IMR-90 (cell line): ENCODE results near the gene MRPL41. TPM values are rescaled to one million over a fixed set of nuclear protein-coding genes. Genes with fewer than 3 reads are reported as not detected.

Source experiments
- ATAC-seq: fragments of 200-7000 bp; cut with Tn5 transposase; 2 replicates; pipeline ENCODE4 v1.9.1; 2020; ENCODE audit warnings: low read depth, mild to moderate bottlenecking, moderate library complexity
- BruUV-seq: library from RNA; stranded (reverse); fragments of 400-500 nt; replicated peaks from 2 replicates; lab custom pipeline; 2021; lab: Mats Ljungman, UMichigan
- CTCF ChIA-PET: fragments of 300-600 bp; formaldehyde crosslinking; extraction: SDS; loops from one replicate; lab custom pipeline; 2021; ENCODE audit warnings: antibody characterized with exemption; lab: Yijun Ruan, JAX
- POLR2A ChIA-PET: fragments of 300-600 bp; sonication (Branson Sonifier 250); formaldehyde crosslinking; loops from one replicate; lab custom pipeline; 2022; ENCODE audit warnings: antibody characterized with exemption; ENCODE audit not compliant: unreplicated experiment; lab: Charles Lee
- DNase-seq: peaks from one replicate; pipeline ENCODE4 v3.0.0; 2013
- H2AFZ ChIP-seq: replicated peaks from 2 replicates; pipeline ENCODE3; 2013; ENCODE audit warnings: low read length, mild to moderate bottlenecking; ENCODE audit not compliant: poor library complexity
- H2AK5ac ChIP-seq: 2 replicates; pipeline ENCODE4 v1.6.1; 2013; ENCODE audit warnings: low read depth, low read length, inconsistent platforms
- H2AK9ac ChIP-seq: replicated peaks from 2 replicates; pipeline ENCODE3; 2013; ENCODE audit warnings: mild to moderate bottlenecking, low read depth, low read length, moderate library complexity; ENCODE audit not compliant: poor library complexity
- H2BK120ac ChIP-seq: 2 replicates; pipeline ENCODE4 v1.6.1; 2013; ENCODE audit warnings: low read depth, low read length, inconsistent platforms
- H2BK15ac ChIP-seq: 3 replicates; pipeline ENCODE4 v1.6.1; 2013; ENCODE audit warnings: low read depth, low read length, inconsistent platforms
- H2BK20ac ChIP-seq: 2 replicates; pipeline ENCODE4 v1.6.1; 2013; ENCODE audit warnings: low read depth, mild to moderate bottlenecking, inconsistent platforms, low read length, moderate library complexity
- H2BK5ac ChIP-seq: 2 replicates; pipeline ENCODE4 v1.6.1; 2013; ENCODE audit warnings: mild to moderate bottlenecking, low read depth, low read length, inconsistent platforms; ENCODE audit not compliant: poor library complexity, severe bottlenecking
- H3K14ac ChIP-seq: replicated peaks from 2 replicates; pipeline ENCODE4 v1.6.1; 2013; ENCODE audit warnings: low read depth, low read length, inconsistent platforms
- H3K18ac ChIP-seq: 2 replicates; pipeline ENCODE4 v1.6.1; 2013; ENCODE audit warnings: low read depth, low read length, control low read depth
- H3K23ac ChIP-seq: 2 replicates; pipeline ENCODE4 v1.6.1; 2013; ENCODE audit warnings: low read depth, low read length, inconsistent platforms
- H3K27ac ChIP-seq: 2 replicates; pipeline ENCODE4 v1.5.1; 2013; ENCODE audit warnings: mild to moderate bottlenecking, control low read depth, low read length; ENCODE audit not compliant: insufficient read depth
- H3K27me3 ChIP-seq: 2 replicates; pipeline ENCODE4 v1.6.1; 2013; ENCODE audit warnings: low read length; ENCODE audit not compliant: control insufficient read depth, insufficient read depth
- H3K36me3 ChIP-seq: 2 replicates; pipeline ENCODE4 v1.6.1; 2013; ENCODE audit warnings: low read length, mixed read lengths; ENCODE audit not compliant: control insufficient read depth, insufficient read depth
- H3K4ac ChIP-seq: 2 replicates; pipeline ENCODE4 v1.6.1; 2013; ENCODE audit warnings: low read depth, low read length, inconsistent platforms
- H3K4me1 ChIP-seq: 2 replicates; pipeline ENCODE4 v1.6.1; 2013; ENCODE audit warnings: low read length, mixed read lengths; ENCODE audit not compliant: control insufficient read depth, insufficient read depth
- H3K4me2 ChIP-seq: 2 replicates; pipeline ENCODE4 v1.6.1; 2013; ENCODE audit warnings: low read depth, mild to moderate bottlenecking, control low read depth, low read length, moderate library complexity
- H3K4me3 ChIP-seq: 2 replicates; pipeline ENCODE4 v1.5.1; 2013; ENCODE audit warnings: low read depth, mild to moderate bottlenecking, control low read depth, low read length, moderate library complexity; ENCODE audit not compliant: insufficient read depth
- H3K56ac ChIP-seq: 2 replicates; pipeline ENCODE4 v1.6.1; 2013; ENCODE audit warnings: low read length, inconsistent platforms; ENCODE audit not compliant: insufficient read depth; ENCODE audit errors: extremely low read depth
- H3K79me1 ChIP-seq, 2 experiments: 2 replicates each; pipeline ENCODE4 v1.6.1; 2013; ENCODE audit warnings: low read length in 2 of 2, inconsistent platforms in 1 of 2, low read depth in 1 of 2
- H3K9ac ChIP-seq: 2 replicates; pipeline ENCODE4 v1.6.1; 2013; ENCODE audit warnings: low read depth, low read length, control low read depth
- H3K9me1 ChIP-seq: 2 replicates; pipeline ENCODE4 v1.6.1; 2013; ENCODE audit warnings: low read length, inconsistent platforms; ENCODE audit not compliant: insufficient read depth
- H3K9me3 ChIP-seq: 2 replicates; pipeline ENCODE4 v1.6.1; 2013; ENCODE audit warnings: low read length; ENCODE audit not compliant: control insufficient read depth, insufficient read depth
- H4K20me1 ChIP-seq: 2 replicates; pipeline ENCODE4 v1.6.1; 2013; ENCODE audit warnings: low read length, inconsistent platforms; ENCODE audit not compliant: insufficient read depth
- H4K5ac ChIP-seq: 2 replicates; pipeline ENCODE4 v1.6.1; 2013; ENCODE audit warnings: mild to moderate bottlenecking, low read depth, low read length, control low read depth
- H4K8ac ChIP-seq, 2 experiments: 2 replicates each; pipeline ENCODE4 v1.6.1; 2013; ENCODE audit warnings: low read depth in 2 of 2, low read length in 2 of 2, control low read depth in 1 of 2, inconsistent platforms in 1 of 2
- H4K91ac ChIP-seq: 2 replicates; pipeline ENCODE4 v1.6.1; 2013; ENCODE audit warnings: low read depth, low read length, inconsistent platforms; ENCODE audit not compliant: insufficient read depth
- FOS ChIP-seq: fragments of 150-350 bp; IDR thresholded peaks from 2 replicates; pipeline ENCODE4 v1.6.1; 2016; ENCODE audit warnings: low read depth, low read length
- MAZ ChIP-seq: IDR thresholded peaks from 2 replicates; pipeline ENCODE4 v1.6.1; 2012; ENCODE audit warnings: low read depth, mild to moderate bottlenecking, low read length, improper control_type of control experiment, moderate library complexity, borderline replicate concordance
- MXI1 ChIP-seq: IDR thresholded peaks from 2 replicates; pipeline ENCODE4 v1.6.1; 2012; ENCODE audit warnings: low read depth, mild to moderate bottlenecking, low read length, moderate library complexity, borderline replicate concordance
- RCOR1 ChIP-seq: IDR thresholded peaks from 2 replicates; pipeline ENCODE4 v1.6.1; 2012; ENCODE audit warnings: mild to moderate bottlenecking, low read length, improper control_type of control experiment; ENCODE audit not compliant: insufficient replicate concordance
- SMC3 ChIP-seq: fragments of 150-350 bp; IDR thresholded peaks from 2 replicates; pipeline ENCODE4 v1.6.1; 2016; ENCODE audit warnings: low read depth, mild to moderate bottlenecking, antibody characterized with exemption, low read length, moderate library complexity
- WGBS, 2 experiments: methylation state at CpG; one replicate each; pipeline versions ENCODE4 v1.1.5 to v1.1.7; 2013; ENCODE audit warnings: missing lambda C conversion rate in 2 of 2; ENCODE audit not compliant: insufficient read length in 1 of 2; ENCODE audit errors: extremely low coverage in 2 of 2; 5-methylcytosine and 5-hydroxymethylcytosine counted together
- dilution Hi-C: fragments of 300-500 bp; cut with HindIII; formaldehyde crosslinking; loops from one replicate; pipeline ENCODE4 v1.14.3; 2018; ENCODE audit warnings: low sequenced_read_pairs; ENCODE audit not compliant: unreplicated experiment
- in situ Hi-C: fragments of 300-500 bp; cut with MboI; formaldehyde crosslinking; loops from 3 replicates; pipeline ENCODE4 v1.14.3; 2019; ENCODE audit warnings: low sequenced_read_pairs, inconsistent platforms, mixed read lengths
- intact Hi-C: fragments of 100-400 bp; cut with micrococcal nuclease; formaldehyde crosslinking; loops from 2 replicates; pipeline ENCODE4 v1.10.0; 2022
- polyA plus RNA-seq, 3 experiments: library from polyadenylated mRNA; depleted of rRNA; stranded (reverse); fragments of >200 nt; gene quantifications; 2 replicates each; pipeline ENCODE4 v1.2.3, GENCODE V29; 2012; ENCODE audit warnings: low replicate concordance in 1 of 3
- total RNA-seq: library from RNA; depleted of rRNA; stranded (reverse); fragments of >200 nt; gene quantifications from 2 replicates; pipeline ENCODE4 v1.2.3, GENCODE V29; 2012
- TF ChIP-seq, protein P1 (sequence below): fragments of 150-350 bp; IDR thresholded peaks from 2 replicates; pipeline ENCODE4 v1.6.1; 2016; ENCODE audit warnings: low read depth, mild to moderate bottlenecking, low read length, moderate library complexity, borderline replicate concordance

MRPL41 gene
- total and polyA plus RNA-seq, 2 of the 4 experiments (the other 2 are of a cell fraction), result 15.6 to 38.9 TPM

DNA sequence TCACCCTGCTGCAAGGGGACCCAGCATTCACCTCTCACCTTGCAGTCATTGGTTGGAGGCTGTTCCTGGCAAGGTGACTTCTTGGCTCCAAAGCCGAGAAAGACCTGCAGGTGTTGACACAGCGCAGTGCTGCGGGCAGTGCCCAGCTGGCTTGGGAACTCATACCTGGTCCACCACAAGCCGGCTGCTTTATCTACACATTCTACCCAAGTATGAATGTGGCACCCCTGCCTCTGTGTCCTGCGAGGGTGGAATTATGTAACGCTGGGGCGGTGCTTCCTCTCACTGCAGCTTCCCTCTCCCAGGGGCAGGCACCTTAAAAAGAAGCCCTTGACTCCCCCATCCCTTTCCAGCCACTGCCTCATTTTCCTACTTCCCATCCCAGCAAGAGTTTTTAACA lies 41.1 kb downstream of the MRPL41 start:
- Histone ChIP-seq H3K79me1 (peaks cover 7 to 27% of the 10 kb centered on the region in 2 experiments), H3K4ac (no peak overlapping the region), H3K27ac (no peak overlapping the region), H2BK5ac (no peak overlapping the region), H3K36me3 (peaks cover 7% of the 10 kb centered on the region), H3K4me3 (no peak overlapping the region), H3K9ac (no peak overlapping the region), H3K56ac (no peak overlapping the region), H2BK15ac (no peak overlapping the region), H3K9me1 (no peaks in the 10 kb centered on the region), H3K27me3 (no peaks in the 10 kb centered on the region), H3K18ac (no peak overlapping the region), H2AK9ac (no peak overlapping the region), H4K8ac (no peak overlapping the region), H4K5ac (no peak overlapping the region), H3K14ac (no peak overlapping the region), H4K20me1 (peaks cover 10% of the 10 kb centered on the region; the same call in 1 of the 2 replicates), H2AK5ac (no peak overlapping the region), H3K4me1 (peaks cover 7% of the 10 kb centered on the region), H2BK20ac (no peak overlapping the region), H2BK120ac (no peak overlapping the region), H3K9me3 (no peaks in the 10 kb centered on the region), H2AFZ (no peak overlapping the region), H3K23ac (no peak overlapping the region), H3K4me2 (no peak overlapping the region), H4K91ac (no peak overlapping the region)
- no CpG with 5 or more reads among the region's 7 CpGs for WGBS, 2 experiments
- ATAC-seq, result no peak
- DNase-seq, result no peak
- ChIA-PET POLR2A (no interaction called here), CTCF (no interaction called here)
- BruUV-seq, result no TSS peak
- intact Hi-C loops, result no loop called here
- TF ChIP-seq MAZ, result no peak
- no peak for TF ChIP-seq MXI1
- TF ChIP-seq, protein P1, sequence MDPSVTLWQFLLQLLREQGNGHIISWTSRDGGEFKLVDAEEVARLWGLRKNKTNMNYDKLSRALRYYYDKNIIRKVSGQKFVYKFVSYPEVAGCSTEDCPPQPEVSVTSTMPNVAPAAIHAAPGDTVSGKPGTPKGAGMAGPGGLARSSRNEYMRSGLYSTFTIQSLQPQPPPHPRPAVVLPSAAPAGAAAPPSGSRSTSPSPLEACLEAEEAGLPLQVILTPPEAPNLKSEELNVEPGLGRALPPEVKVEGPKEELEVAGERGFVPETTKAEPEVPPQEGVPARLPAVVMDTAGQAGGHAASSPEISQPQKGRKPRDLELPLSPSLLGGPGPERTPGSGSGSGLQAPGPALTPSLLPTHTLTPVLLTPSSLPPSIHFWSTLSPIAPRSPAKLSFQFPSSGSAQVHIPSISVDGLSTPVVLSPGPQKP, result no peak
- TF ChIP-seq FOS, result no peak
- TF ChIP-seq RCOR1, result no peak
- TF ChIP-seq SMC3, result no peak
- dilution Hi-C loops, result no loop called here
- in situ Hi-C loops, result no loop called here
